RPMI7951 (cell line): ENCODE data around the gene TAX1BP3. TPM values are rescaled to one million over a fixed set of nuclear protein-coding genes. Genes with fewer than 3 reads are reported as not detected.

Experiments used
- DNase-seq: peaks from one replicate; pipeline ENCODE4 v3.0.0-alpha.2; 2012; ENCODE audit warnings: low read depth
- total RNA-seq: library from RNA; depleted of rRNA; stranded (reverse); fragments of >200 nt; shearing (Covaris generic); gene quantifications from 2 replicates; pipeline ENCODE4 v1.2.3, GENCODE V29; 2014; rRNA removed

TAX1BP3 gene
- total RNA-seq, 1 experiment from 2014 or later = 113 TPM

DNA sequence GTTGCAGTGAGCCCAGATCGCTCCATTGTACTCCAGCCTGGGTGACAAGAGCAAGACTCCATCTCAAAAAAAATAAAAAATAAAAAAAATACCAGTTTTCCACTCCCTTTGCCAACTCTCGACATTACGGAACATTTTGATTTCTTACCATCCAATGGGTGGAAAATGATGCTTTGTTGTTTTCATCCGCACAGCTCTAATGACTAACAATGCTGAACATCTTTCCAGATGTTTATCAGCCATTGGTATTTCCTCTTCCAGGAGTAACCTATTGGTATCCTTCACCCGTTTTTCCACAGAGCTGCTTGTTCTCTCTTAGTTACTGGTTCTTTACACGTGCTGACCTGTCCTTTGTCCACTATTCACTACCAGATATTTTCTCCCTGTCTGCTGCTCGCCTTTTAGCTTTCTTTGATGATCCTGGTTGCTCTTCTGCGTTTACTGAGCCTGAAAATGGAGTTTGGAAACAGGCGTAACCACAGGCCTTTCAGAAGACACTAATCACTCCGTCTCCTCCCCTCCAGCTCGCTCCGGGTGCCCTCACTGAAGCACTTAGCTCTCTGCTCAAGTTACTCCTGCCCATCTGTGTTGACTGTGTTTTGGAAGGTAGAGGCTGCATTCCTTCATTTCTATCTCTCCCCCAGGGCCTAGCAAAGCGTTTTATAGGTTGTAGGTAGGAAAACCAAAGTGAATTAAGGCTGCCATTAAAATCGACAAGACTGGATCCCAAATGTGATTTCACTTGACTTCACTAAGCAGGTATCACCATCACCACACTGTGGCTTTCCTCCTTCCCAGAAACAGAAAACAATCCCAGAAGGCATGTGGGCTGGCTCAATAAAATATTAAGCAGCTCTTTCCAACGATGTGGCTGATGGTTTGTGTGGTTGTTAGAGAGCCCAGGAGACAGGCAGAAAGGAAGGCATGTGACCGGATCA lies 41.3 kb downstream of the TAX1BP3 start:
- DNase-seq = no peak

DNA sequence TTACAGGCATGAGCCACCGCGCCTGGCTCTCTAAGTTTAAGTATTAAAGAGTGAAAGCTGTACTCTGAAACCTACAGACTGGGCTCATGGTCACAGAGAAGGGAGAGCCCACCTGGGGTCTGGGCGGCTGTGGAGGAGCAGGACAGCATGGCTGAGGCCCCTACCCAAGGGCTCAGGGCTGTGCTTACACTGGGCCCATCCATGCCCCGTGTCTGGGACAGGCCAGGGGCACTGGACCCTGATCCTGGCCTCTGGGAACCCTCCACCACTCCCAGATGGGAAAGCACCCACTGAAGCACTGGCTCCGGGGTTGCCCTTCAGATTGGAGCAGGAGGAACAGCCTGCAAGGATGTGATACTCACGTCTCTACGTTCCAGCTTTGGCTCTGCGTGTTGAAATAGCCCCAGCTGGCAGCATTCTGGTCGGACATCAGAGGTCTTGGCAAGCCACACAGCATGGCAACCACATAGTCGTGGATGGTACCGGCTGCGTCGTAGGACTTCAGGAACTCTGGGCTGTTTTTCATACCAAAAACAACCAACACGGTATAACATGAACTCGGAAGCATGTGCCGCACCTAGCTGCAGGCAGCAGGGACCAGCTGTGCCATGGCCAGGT lies 45.3 kb downstream of the TAX1BP3 start:
- DNase-seq = no peak

DNA sequence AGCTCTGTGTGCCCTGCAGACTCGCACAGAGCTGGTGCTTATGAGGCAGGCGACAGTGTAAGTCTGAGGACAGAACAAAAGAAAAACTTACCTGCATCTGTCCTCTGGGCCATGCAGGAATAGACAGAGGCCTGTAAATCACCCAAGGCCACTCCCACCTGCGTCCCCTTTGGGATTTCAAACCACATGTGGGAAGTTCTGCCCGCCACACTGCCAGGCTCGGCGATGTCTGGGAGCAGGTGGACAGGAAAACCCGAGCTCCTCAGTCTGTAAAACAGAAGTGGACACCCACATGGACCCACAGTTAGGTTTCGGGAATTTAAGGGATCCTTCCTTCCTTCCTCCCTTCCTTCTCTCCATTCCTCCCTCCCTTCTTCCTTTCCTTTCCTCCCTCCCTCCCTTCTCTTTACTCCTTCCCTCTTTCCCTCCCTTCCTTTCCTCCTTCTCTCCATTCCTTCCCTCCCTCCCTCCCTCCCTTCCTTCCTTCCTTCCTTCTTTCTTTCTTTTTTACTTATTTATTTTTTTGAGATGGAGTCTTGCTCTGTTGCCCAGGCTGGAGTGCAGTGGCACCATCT lies 47.1 kb downstream of the TAX1BP3 start:
- DNase-seq = no peak

DNA sequence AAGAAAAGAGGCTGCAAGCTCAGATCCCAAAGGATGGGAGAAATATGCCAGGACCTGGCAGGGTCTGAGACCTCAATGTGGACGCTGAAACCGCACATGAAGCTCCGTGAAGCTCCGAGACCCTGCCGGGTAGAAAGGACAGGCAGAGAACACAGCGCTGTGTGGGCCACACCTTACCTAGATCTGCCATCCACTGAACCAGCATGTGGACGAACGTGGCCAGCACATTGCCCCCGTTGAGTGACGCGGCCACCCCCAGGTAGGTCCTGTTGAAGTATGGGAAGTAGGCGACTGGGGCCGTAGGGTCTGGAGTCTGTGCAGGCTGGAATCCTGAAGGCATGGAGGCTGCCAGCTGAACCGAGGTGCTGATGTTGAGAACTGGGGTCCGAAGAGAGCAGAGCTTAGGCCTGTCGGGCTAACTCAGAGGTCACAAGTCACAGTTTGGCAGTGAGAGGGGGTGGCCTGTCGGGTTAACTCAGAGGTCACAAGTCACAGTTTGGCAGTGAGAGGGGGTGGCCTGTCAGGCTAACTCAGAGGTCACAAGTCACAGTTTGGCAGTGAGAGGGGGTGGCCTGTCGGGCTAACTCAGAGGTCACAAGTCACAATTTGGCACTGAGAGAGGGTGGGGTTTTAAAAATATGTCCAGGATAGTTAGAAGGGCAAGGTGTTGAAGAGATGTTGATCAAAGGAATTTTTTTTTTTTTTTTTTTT lies 53.1 kb downstream of the TAX1BP3 start:
- no peak for DNase-seq

DNA sequence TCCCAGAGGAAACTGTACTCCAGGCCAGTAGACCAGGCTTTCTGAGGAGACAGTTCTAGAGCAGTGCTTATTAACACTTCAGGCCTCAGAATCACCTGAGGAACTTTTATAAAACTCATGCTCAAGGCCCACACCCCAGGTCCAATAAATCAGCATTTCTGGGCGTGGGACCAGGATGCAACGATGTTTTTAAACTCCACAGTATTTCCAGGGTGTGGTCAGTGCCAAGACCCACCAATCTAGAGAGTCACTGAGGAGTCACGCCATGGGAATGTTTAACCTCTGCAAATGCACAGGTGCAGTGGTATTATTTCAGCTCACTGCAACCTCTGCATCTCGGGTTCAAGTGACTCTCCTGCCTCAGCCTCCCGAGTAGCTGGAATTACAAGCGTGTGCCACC lies 55.3 kb downstream of the TAX1BP3 start:
- no peak for DNase-seq

Other genes starting within 250 kb of the TAX1BP3 start
- not detected in 2 replicates for gene OR1E2, start 234.7 kb downstream of the TAX1BP3 start, total RNA-seq
- gene SPATA22, start 196.8 kb downstream of the TAX1BP3 start, total RNA-seq = not detected in 2 replicates
- gene ASPA, start 192.6 kb downstream of the TAX1BP3 start, total RNA-seq = 0.10 and 1.2 TPM in 2 replicates
- gene TRPV3, start 110.8 kb downstream of the TAX1BP3 start, total RNA-seq = under 0.01 and 0.10 TPM in 2 replicates
- gene TRPV1, start 59.2 kb downstream of the TAX1BP3 start, total RNA-seq = 0.72 and 0.78 TPM in 2 replicates
- 9.2 and 11.3 TPM in 2 replicates for gene SHPK, start 32.3 kb downstream of the TAX1BP3 start, total RNA-seq
- 9.9 and 10.3 TPM in 2 replicates for gene CTNS, start 31.8 kb downstream of the TAX1BP3 start, total RNA-seq
- 47.9 and 64.7 TPM in 2 replicates for gene EMC6, start 234 bp upstream of the TAX1BP3 start, total RNA-seq
- 0.29 and 0.36 TPM in 2 replicates for gene P2RX5, start 27.6 kb upstream of the TAX1BP3 start, total RNA-seq
- gene HASPIN, start 55.3 kb upstream of the TAX1BP3 start, total RNA-seq = 11.7 and 14.2 TPM in 2 replicates
- gene ITGAE, start 132.6 kb upstream of the TAX1BP3 start, total RNA-seq = 56.0 and 66.8 TPM in 2 replicates
- gene NCBP3, start 177.7 kb upstream of the TAX1BP3 start, total RNA-seq = 7.9 and 9.7 TPM in 2 replicates
- 1.2 and 2.3 TPM in 2 replicates for gene CAMKK1, start 224.5 kb upstream of the TAX1BP3 start, total RNA-seq
- gene P2RX1, start 247.9 kb upstream of the TAX1BP3 start, total RNA-seq = not detected in 2 replicates